ENCODE measurements around the gene CCNA2.

CCNA2 gene

GRCh38 chr4:121799208-121799823 is 24.4 kb downstream of the CCNA2 start:
- H3K4me3 ChIP-seq (ENCODE audit: low read depth, low read length), result no peak overlapping the region
- no peak for TF ChIP-seq CTCF (IDR thresholded peaks at IDR 0.05; ENCODE audit: borderline replicate concordance, insufficient read depth, low read depth, low read length)

GRCh38 chr4:121796283-121796682 is 27.4 kb downstream of the CCNA2 start:
- TF ChIP-seq CTCF (IDR thresholded peaks at IDR 0.05; ENCODE audit: borderline replicate concordance, insufficient read depth, low read depth, low read length), result no peak
- H3K4me3 ChIP-seq (ENCODE audit: low read depth, low read length), result no peak overlapping the region

- H3K4me3 ChIP-seq (ENCODE audit: low read depth, low read length), result no peak overlapping the region
- no peak for TF ChIP-seq CTCF (IDR thresholded peaks at IDR 0.05; ENCODE audit: borderline replicate concordance, insufficient read depth, low read depth, low read length)
These were observed 29.0 kb downstream of the CCNA2 start for GRCh38 chr4:121794505-121795188.

- H3K4me3 ChIP-seq (ENCODE audit: low read depth, low read length), result no peak overlapping the region
- no peak for TF ChIP-seq CTCF (IDR thresholded peaks at IDR 0.05; ENCODE audit: borderline replicate concordance, insufficient read depth, low read depth, low read length)
These were observed 30.7 kb downstream of the CCNA2 start for GRCh38 chr4:121792966-121793365.

GRCh38 chr4:121791481-121791880 is 32.2 kb downstream of the CCNA2 start:
- no peak overlapping the region for H3K4me3 ChIP-seq (ENCODE audit: low read depth, low read length)
- no peak for TF ChIP-seq CTCF (IDR thresholded peaks at IDR 0.05; ENCODE audit: borderline replicate concordance, insufficient read depth, low read depth, low read length)

GRCh38 chr4:121790976-121791375 is 32.7 kb downstream of the CCNA2 start:
- TF ChIP-seq CTCF (IDR thresholded peaks at IDR 0.05; ENCODE audit: borderline replicate concordance, insufficient read depth, low read depth, low read length), result no peak
- H3K4me3 ChIP-seq (ENCODE audit: low read depth, low read length), result no peak overlapping the region

All from GM12875 (cell line).